CMK (cell line): Measurements from ENCODE around the gene CD300LD.
"Not testable (repeated sequence)": the region's sequence is repeated elsewhere in the genome, so short reads cannot be mapped to it uniquely, and the experiment has no call there.

ENCODE experiments used
- DNase-seq: peaks from one replicate; pipeline ENCODE4 v3.0.0-alpha.2; 2010; ENCODE audit warnings: low read depth

CD300LD gene

DNA sequence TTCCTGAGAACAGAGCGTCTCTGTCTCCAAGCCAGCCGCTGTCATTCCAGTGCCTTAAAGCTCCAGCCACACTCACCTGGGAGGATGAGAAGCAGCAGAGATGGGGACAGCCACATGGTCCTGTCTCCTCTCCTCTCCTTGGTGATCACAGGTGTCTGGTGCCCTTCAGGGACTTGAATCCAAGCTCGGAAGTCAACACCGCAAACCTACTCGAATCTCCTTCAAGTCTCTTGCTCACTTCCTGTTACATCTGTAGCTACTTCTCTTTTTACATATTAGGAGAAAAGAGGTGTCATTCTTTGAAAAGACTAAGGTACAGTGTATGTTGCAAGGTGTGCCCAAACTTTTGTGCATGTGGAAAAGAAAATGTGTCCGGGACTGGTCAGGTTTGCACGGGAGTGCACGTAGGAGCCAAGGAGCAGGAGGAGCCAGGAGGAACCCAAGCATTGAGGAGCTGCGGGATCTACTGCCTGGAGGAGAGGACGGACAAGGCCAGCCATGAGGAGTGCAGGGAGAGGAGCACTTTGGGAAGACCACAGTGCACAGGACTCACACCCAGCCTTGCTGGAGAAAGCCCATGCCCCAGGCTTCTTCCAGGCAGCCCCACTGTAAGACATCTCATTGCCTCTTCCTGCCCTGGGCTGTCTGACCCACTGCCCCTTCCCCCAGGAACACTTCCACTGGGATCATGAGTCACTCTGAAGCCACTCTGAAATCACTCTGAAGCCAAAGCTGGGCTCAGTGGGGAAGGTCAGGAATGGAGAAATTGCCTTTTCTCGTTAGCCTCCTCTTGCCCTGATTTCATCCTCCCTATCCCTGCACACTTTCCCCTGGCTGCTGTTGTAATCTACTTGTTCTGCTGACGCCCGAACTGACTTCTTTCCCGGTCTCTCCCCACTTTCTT is at the start of gene CD300LD:
Gene CD300LD (minus strand): TSS at position 197 of the 904 bp plus-strand sequence. CDS start 81 bp downstream, at position 116.
- DNase-seq, result no peak

DNA sequence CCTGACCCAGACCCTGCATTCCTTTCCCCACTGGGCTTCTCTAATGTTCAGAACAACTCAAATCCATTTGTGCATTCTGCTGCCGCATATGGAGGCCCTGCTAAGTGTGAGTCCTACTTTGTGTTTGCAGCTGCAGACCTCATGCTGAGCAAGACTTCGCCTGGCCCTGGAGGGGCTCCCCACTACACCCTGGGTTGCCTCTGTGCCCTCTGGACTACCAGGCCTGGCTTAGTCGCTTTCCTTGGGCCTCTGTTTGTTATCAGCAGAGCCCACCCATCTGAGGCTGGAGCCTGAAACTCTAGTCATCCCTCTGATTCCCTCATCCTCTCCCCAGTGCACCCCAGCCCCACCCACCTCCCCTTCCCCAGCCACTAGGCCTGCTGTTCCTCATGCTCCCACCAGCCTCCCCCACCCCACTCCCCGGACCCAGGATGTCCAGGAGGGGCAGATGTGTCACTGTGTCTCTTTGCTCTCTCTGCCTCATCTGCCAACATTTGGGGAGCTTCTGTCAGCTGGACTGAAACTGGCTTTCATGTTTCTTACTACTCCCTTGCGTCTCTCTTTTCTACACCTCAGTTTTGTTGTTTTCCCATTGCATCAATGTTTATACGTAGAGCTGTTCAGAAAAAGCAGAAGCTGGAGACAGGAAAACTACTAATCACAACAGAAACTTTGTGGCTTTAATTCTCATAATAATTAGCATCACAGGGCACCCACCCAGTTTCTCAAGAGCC is 49.3 kb upstream of the CD300LD start:
- no peak for DNase-seq

DNA sequence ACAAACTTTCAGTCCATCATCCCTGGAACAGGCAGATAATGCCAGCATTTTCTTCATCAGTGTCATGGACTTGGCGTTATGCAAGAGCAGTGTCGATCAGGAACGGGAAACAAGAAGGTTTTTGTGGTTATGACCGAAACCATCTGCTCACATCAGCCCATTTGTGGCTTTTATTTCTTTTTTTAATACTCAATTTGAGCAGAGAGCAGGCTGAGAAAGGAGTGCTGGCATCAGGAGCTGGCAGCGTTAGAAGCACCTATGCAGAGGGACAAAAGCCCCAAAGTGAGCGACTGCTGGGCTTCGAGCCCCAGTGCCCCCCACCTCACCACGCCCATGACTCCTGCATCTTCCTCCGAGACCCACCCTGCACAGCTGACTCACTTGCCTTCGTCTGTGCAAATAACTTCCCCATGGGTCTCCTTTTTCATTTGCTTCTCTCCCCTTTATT is 47.6 kb upstream of the CD300LD start:
- DNase-seq, result no peak

DNA sequence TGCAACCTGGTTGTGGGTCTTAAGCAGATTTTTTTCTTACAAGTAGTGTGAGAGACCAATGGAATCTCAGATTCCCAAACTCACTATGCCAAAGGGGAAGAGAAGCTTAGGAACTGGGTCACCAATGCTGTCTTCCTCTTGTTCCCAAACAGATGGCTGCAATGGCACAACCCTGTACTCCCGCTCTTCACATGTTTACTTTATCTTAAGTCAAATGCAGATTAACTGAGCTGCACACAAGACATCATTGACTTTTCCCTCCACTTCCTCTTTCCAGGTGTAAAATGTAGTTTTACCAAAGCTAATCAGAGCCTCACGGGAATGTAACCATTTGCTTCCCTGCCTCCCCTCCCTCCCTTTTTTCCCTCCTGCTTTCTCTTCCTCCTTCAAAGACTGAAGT is 45.8 kb upstream of the CD300LD start:
- DNase-seq, result no peak

DNA sequence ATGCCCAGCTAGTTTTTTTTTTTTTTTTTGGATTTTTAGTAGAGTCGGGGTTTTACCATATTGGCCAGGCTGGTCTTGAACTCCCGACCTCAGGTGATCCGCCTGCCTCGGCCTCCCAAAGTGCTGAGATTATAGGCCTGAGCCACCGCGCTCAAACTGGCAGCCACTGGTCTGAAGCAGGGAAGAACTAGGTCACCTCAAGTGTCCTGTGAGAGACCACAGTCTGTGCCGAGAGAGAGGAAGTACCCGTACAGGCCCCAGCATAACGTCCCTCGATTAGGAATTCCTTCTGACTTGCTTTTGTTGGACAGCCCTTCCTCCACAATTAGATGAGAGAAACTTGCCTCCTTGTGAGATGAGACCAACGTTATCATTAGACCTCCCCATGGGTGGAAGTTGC is 45.2 kb upstream of the CD300LD start:
- no peak for DNase-seq

DNA sequence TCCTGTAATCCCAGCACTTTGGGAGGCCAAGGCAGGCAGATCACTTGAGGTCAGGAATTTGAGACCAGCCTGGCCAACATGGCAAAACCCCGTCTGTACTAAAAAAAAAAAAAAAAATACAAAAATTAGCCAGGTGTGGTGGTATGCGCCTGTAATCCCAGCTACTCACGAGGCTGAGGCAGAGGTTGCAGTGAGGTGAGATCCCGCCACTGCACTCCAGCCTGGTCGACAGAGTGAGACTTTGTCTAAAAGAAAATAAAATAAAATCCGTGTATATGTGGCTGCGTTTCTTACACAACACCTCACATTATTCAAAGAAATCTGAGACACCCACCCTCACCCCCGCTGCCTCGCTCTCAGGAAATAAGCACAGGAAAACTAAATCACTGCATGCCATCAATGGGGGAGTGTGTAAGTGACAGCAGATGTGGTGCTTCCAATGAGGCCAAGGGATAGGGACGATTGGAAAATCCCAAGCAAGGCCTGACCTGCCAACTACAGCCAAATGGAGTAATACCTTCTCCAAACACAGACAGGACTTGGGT is 44.5 kb upstream of the CD300LD start:
- not testable (repeated sequence) for DNase-seq

DNA sequence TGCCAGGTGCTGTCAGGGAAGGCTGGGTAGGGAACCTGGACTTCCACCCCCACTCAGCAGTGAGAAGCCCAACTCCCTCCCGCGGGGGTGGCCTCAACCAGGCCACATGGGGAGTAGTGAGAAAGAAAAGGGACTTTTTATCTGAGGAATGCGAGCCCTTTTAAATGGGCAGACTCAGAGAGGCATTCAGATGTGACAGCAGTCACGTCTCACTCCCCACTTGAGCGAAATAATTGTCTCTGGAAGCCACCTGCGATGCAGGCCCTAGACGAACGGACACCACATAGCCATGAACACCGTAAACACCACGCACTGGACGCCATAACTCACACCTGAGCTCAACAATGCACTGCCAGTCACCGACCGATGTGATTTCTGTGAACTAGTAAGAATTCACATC is 43.3 kb upstream of the CD300LD start:
- DNase-seq, result no peak

DNA sequence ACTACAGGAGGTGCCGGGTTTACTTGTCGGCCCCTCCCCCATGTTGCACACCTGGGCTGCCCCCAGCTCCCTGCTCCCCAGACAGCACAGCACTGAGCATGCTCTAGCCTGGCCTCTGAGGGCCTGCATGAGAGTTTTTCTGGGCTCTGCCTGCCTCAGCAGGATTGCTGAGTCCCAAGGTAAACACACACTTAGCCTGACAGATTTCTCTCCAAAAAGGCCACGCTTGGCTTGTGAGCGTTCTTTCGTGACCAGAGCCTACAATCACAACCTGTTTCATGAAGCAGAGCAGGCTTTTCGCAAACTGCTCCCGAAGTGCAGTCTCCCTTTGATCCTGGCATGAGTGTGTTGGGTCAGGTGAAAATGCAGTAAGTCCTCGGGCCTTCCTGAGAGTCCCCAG is 41.2 kb upstream of the CD300LD start:
- DNase-seq, result no peak

DNA sequence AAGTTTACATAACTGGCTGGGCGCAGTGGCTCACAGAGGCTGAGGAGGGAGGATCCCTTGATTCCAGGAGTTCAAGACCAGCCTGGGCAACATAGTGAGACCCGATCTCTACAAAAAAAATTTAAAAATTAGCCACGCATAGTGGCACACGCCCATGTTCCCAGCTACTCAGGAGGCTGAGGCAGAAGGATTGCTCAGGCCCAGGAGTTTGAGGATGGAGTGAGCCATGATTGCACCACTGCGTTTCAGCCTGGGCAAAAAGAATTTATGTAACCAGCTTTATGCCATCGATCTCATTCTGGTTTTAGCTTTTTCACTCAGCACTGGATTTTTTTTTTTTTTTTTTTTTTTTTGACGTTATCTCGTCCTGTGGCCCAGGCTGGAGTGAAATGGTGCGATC is 40.5 kb upstream of the CD300LD start:
- no peak for DNase-seq

DNA sequence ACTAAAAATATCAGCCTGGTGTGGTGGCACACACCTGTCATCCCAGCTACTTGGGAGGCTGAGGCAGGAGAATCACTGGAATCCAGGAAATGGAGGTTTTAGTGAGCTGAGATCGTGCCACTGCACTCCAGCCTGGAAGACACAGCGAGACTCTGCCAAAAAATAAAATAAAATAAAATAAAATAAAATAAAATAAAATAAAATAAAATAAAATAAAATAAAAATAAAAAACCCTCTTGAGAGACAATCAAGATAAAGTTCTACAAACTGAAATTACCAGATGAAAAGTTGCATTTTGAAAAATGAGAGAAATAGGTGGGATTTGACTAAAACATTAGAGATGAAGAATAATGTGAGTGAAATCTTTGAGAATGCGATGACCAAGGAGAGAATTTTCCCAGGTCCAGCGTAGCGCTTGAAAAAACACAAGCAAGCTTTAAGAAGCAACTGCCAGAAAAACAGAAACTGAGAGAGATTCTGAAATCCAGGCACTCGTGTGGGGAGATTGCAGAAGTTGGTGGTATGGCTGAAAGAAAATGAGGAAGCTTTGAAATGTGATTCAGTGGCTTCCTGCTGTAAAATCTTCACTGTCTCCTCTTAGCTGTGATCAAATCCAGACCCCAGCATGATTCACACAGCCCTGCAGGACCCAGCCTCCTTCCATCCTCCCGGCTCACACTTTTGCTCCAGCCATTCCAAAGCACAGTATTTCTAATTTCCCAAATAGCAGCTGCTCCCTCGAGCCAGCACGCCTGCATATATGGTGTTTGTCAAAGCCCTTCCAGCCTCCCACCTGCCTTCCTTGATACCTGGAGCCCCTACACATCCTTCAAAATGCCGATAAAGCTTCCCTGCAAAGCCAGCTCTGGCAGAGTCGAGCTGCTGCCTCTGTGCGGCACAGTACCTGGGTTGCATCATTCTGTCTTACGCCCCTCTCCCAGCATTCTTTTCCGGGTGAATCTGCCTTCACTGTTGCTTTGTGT is 39.7 kb upstream of the CD300LD start:
- DNase-seq, result no peak

DNA sequence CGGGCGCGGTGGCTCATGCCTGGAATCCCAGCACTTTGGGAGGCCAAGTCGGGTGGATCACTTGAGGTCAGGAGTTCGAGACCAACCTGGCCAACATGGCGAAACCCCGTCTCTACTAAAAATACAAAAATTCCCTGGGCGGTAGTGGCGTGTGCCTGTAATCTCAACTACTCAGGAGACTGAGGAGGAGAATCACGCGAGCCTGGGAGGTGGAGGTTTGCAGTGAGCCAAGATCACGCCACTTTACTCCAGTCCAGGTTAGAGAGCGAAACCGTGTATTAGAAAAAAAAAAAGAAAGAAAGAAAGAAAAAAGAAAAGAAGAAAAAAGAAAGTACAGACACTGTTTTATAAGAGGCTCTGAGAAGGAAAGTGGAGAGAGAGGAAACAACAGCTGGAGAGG is 38.2 kb upstream of the CD300LD start:
- DNase-seq, result not testable (repeated sequence)

DNA sequence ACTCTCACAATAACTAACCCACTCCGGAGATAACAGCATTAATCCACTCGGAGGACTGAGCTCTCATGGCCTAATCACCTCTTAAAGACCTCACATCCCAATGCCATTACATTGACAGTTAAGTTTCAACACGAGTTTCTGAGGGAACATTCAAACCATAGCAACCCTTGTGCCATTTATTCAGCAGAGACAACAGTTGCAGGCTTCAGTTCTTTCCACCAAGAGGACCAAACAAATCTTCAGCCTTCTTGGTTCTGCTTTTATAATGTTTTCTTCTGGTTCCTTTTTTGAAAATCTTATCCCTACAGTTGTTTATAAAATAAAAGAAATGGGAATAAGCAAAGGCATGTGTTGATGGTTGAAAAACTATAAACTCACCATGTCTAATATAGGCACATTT is 33.6 kb upstream of the CD300LD start:
- no peak for DNase-seq

DNA sequence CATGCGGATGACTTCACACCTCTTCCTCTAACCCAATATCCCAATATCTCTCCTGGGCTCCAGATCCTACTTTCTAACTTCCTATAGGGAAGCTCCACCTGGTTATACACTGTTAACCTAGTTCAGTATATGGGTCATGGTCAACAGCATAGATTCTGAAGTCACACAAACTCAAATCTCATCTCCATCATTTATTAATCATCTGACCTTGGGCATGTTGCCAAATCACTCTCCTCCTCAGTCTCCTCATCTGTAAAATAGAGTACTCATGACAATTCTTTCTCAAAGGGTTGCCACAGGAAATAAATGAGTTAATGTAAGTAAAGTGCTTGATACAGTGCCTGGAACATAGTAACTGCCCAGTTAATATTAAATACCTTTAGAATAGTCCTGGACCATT is 32.0 kb upstream of the CD300LD start:
- no peak for DNase-seq

DNA sequence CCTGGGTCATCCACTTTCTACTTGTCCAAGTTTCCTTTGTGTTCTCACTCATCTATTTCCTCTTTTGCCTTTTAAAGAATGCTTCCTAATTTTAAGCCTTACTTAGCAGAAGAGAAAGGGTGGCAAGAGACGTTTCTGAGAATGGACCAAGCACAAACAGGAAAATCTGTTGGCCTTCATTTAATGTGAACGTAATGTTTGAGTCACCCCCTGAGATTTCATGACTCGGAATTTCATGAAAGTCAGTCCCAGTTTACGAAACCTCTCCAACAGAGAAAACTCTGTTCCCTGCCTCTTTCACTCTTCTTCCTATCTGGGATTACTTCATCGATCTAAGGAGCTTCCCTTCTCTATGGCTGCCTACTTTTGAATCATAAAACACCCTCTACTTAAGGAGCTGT is 31.6 kb upstream of the CD300LD start, which contains the start of gene CD300E:
Gene CD300E (minus strand): TSS at position 46 of the 401 bp plus-strand sequence. CDS start 117 bp downstream, outside the sequence.
- no peak for DNase-seq

DNA sequence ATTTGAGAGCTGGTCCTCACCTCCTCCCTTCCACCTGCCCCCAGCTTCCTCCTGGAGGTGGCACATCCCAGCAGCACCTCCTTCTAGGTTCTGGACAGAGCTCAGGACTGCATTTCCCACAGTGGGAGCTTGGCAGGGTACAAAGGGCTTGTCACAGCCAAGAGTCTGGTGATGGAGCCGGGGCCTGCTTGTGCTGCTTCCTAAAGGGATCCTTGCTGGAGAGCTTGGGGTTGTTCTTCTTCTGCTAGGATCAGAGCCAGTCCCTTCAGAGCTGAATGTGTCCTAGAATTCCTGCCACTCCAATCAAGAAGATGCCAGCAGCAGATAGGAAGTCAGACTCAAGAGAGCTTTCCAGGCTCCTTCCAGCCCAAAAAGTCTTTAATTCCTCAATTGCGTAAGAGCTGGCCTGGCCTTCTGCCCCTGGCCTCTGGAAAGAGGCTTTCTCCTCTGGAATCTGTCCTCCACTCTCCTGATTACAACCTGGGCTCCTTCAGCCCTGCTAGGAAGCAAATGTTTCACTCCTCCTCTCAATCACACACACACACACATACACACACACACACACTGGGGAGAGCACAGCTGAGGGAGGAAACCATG is 27.1 kb upstream of the CD300LD start:
- no peak for DNase-seq

DNA sequence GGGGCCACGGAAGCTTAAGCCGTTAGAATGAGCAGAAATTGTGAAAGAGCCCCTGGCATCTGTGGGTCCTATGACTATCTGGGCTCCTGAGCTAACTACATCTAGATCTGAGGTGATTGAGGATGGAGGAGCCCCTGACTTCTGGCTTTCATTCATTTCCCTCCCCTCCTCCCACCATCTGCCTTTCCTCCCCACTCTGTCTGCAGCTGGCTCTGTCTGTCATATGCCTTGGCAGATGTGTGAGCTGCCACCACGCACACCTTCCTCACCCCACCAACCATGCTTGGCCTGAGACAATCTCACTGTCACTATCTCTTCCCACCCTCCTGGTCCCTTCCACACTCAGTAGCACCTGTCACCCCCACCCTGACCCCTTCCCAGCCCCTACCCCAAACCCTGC is 26.4 kb upstream of the CD300LD start:
- no peak for DNase-seq

DNA sequence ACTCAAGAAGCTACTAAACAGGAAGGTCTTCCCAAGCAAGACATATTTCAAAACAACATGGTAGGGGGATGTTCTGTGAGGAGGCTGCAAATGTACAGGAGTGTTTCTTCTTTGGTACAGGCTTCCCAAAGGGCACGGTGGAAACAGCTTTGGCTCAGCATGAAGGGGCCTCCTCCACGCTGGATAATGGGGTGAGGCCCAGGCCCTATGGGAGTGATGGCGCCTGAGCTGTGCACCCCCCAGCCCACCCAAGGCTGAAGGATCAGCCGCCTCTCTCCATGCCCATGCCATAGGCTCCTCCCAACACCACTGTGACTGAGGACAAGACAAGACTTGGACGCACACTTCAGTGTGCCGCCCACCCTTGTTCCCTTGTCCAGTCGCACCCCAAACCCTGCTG is 24.6 kb upstream of the CD300LD start:
- no peak for DNase-seq

DNA sequence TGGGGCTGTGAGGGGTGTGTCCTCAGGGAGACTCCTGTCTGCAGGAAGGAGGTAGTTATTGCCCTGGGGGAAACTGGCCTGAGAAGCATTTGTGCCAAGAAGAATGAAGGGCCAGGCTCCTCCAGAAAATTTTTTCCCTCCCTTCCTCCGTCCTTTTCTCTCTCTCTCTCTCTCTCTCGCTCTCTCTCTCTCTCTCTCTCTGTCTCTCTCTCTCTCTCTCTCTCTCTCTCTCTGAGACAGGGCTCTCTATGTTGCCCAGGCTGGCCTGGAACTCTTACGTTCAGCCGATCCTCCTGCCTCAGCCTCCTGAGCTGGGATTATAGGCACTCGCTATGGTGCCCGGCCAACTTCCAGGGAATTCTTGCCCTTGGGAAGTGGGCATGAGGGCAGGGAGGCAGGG is 20.0 kb upstream of the CD300LD start:
- no peak for DNase-seq

DNA sequence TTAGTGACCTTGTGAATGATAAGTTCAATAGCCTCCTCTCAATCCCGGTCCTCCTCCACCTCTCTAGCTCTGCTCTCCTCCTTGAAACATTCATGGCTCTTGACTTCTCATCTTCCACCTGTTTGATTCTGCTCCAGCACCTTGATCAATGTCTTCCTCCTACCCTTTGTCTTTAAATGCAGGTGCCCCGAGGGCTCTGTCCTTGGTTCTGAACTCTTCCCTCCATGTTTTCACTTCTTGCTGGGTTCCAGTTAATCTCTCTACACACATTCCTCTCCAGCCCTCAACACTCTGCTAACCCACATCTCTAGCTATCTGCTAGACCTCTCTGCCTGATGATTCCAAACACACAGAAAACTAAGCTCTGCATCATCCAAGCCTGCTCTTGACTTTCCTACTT is 18.0 kb upstream of the CD300LD start:
- no peak for DNase-seq

DNA sequence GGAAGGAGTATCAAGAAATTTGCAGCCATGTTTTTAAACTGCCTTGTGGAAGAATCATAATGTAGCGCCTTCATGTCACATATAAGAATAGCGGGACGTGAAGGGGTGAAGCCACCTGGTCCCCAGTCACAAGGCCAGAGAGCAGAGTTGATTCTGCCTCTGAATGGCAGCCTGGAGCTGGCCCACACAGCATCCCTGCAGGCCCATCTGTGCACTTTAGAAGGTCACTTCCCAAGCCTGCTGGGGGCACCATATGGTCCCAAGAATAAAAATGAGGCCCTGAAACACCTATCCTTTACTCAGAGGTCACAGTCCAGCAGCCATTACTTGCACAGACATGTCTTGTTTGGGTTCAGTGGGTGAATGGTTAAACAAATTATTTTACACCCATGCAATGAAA is 16.4 kb upstream of the CD300LD start:
- DNase-seq, result no peak

DNA sequence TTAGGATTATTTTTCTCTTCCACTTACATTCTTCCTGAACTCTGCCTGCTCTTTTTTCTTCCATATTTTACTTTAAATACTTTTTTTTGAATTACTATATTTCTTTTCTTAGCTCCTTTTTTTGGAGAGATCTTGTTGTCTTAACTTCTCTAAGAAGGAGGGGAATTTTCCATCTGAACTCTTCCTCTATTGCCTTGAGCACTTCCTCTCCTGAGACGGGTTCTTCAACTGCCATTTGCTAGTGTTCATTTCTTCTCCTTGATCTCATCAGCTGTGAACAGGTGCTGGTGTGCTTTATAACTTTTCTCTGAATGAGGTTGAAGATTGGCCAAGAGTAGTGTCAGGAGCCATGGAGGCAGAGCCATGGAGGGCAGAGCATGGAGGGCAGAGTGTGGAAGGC is 15.1 kb upstream of the CD300LD start:
- no peak for DNase-seq
